Esophagus mucosa (tissue), 1 donor: ENCODE measurements around the gene NFATC4. TPM values are rescaled to one million over a fixed set of nuclear protein-coding genes. Genes with fewer than 3 reads are reported as not detected.

Experiments
- ATAC-seq: fragments of 200-7000 bp; cut with Tn5 transposase; one replicate; pipeline ENCODE4 v1.9.1; 2020
- total RNA-seq: library from RNA; stranded (reverse); gene quantifications from one replicate; pipeline ENCODE4 v1.2.4, GENCODE V29; 2023
- donor health status: DM: yes; HTN: yes; CAD: no.

NFATC4 gene
- total RNA-seq, 1 donor from 2014 or later, result 3.4 TPM

DNA sequence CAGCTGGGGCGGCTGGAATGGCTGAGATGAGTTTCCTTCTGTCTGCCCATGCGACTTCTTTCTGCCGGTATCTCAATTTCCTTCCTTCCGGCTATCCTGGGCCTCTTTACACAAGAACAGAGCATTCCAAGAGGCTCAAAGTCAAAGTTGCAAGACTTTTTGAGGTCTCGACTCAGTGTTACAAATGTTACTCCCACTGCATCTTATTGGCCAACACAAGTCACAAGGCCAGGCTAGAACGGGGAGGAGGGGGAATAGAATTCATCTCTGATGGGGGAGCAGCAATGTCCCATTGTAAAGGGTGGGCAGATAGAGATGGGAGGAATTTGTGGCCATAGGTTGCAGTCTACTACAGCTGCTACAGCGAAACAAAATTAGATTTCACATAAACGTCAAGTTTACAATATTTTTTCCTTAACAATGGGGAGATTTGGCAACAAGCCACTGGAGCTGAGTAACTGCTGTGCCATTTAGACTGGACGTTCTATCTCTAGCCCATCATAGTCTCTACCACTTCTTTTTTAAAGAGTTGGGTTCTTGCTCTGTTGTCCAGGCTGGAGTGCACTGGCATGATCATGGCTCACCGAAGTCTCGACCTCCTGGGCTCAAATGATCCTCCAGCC is 21.4 kb downstream of the NFATC4 start:
- no peak for ATAC-seq

- no peak for ATAC-seq
Observed at GRCh38 chr14:24390701-24391468, 22.9 kb downstream of the NFATC4 start.

- peak; percentile 90 for ATAC-seq
Observed at GRCh38 chr14:24392325-24393091, 24.5 kb downstream of the NFATC4 start.

- no peak for ATAC-seq
Observed at GRCh38 chr14:24394275-24394674, 26.3 kb downstream of the NFATC4 start.

DNA sequence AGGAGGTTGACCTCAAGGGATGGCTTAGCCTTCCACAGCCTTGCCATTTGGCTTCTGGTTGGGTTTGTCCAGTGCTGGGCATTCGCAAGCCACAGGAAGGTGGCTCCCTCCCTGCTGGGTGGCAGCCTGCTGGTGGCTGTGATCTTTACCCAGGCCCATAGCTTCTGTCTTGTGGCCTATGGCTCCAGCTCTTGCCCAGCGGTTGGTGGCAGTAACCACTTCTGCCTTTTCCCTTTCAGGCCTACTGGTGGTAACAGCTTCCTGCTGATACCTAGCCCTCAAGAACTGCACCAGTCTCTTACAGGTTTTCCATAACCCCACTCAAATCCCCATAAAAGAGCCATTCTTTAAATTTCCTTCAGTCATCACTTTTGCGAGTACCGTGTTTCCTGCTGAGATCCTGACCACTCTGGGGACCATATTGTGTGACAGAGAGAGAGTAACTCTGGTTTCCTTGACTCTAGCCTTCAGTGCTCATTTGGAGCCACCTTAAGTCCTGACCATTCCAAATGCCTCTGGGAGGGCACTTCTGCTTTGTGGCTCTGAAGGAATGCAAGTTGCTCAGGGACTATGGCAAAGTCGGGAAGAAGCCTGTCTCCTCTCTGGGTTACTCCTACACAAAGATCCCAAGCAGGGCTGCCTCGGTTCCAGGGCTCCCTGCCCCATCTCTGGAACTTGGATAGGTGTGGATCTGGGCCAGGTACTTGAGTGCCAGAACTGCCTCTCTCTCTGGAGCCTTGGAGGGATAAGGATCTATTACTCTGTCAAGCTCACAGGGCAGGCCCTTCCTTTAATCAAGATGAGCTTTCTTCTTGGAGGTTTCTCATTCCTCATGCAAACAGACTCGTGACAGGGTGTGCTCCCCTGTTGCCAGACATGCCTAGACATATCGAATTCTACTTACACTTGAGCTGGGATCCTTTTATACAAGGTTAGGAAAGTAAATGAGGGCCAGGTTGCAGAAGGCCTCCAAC is 27.9 kb downstream of the NFATC4 start:
- peak; percentile 72 for ATAC-seq

GRCh38 chr14:24397639-24398292 is 29.8 kb downstream of the NFATC4 start:
- no peak for ATAC-seq

DNA sequence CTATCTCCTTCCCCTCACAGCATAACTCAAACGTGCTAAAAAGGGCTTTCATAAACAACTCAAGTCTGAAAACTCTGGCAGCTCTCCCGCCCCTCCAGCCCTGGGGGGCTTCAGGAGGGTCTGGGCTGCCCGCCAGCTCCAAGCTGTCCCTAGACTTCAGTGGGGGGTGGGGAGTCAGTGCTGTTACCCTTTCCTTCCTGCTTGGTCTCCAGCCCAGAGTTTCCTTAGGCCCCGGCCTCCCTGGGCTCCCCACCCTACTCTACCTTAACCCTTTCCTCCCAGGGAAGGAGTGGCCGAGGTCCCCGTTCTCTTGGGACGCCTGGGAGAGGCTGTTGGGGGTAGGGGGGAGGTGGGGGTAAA is 30.3 kb downstream of the NFATC4 start:
- no peak for ATAC-seq

DNA sequence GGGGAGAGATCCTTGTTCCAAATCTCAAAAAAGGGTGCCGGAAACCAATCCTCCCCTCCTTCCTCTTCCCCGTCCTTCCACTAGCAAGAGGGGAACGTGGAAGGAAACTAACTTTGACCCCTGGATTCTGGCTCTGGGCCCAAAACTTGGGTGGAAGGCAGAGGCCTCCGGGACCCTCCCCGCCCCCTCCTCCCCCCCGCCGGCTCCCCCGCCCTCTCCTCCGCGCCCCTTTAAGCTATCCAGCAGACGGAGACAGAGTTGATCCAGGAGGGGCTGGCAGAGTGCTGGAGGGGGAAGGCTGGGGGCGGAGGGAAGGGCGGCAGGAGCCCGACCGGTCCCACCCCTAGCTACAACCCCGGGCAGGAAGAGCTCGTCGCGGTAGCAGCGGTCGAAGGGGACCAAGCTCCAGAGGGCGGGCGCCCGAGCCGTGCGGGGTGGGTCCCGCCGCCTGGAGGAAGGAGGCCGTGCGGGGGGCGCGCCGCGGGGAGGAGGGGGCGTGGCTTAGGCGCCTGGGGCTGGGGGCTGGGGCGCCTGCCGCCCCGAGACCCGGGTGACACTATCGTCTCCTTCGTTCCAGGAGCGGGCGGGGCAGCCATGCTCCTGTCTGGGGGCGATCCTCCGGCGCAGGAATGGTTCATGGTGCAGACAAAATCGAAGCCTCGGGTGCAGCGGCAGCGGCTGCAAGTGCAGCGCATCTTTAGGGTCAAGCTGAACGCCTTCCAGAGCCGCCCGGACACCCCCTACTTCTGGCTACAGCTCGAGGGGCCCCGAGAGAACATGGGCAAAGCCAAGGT is 30.9 kb downstream of the NFATC4 start, which contains the start of gene NYNRIN:
NYNRIN (plus strand) TSS at position 351 of the 794 bp plus-strand sequence; CDS start at position 595, 244 bp downstream.
- ATAC-seq, result peak; percentile 56

DNA sequence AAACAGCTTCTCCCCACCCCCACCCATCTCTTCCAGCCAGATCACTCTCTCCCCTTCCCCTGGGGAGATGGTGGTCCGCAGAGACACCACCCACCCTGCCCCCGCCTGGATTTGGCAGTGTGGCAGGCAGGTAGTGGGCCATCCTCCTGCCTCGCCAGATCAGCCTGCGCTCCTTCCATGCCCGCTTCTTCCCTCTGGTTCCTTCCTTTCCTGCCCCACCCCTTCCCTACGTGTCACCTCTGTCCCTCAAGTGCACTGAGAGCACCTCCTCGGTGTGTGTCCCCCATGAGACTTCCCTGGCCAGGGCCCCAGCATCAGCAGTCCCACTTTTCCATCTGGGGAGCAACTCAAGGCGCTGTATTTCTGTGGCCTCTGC is 31.5 kb downstream of the NFATC4 start:
- ATAC-seq, result no peak

- ATAC-seq, result no peak
Observed at GRCh38 chr14:24399999-24400718, 32.2 kb downstream of the NFATC4 start.

GRCh38 chr14:24401810-24402702 is 34.1 kb downstream of the NFATC4 start:
- ATAC-seq, result no peak

GRCh38 chr14:24403294-24403998 is 35.5 kb downstream of the NFATC4 start:
- ATAC-seq, result no peak

- no peak for ATAC-seq
Observed at GRCh38 chr14:24404814-24405213, 36.8 kb downstream of the NFATC4 start.

- ATAC-seq, result no peak
Observed at GRCh38 chr14:24406416-24406815, 38.4 kb downstream of the NFATC4 start.

DNA sequence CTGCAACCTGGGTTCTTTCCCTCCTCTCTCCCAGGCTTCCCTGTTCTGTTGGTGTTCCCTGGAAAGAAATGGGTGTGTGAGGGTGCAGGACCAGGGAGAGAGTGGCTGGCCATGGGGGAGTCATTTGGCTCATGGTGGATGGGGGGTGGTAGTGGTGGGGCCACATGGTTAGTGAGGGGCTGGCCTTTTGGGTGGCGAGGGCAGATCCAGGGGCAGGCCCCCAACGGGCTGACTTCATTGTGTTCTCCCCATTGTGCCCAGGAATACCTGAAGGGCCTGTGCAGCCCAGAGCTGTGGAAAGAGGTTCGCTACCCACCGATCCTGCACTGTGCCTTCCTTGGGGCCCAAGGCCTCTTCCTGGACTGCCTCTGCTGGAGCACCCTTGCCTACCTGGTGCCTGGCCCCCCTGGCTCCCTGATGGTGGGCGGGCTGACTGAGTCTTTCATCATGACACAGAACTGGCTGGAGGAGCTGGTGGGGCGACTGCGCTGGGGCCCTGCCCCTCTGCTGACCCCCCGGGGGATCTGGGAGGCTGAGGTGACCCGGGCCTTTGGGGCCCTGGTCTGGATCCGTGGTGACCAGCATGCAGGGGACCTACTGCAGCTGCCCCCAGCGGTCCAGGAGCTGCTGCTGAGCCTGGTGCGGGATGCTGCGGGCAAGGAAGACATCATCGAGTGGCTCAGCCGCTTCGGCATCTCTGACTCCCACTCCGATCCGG is 39.8 kb downstream of the NFATC4 start:
- ATAC-seq, result no peak

DNA sequence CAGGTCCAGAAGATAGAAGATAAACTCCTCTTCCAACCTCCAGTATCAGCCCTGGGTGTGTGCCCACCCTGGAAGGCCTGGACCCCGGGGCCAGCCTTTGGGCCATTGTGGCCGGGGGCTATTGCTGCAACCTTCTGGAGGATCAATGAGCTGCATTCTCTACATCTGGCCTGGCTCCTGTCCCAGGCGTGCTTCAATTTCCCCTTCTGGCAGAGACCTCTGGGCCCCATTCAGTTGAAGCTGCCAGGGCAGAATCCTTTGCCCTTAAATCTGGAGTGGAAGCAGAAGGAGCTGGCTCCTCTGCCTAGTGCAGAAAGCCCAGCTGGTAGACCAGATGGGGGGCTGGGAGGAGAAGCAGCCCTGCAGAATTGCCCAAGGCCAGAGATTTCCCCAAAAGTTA is 40.8 kb downstream of the NFATC4 start:
- ATAC-seq, result no peak

- no peak for ATAC-seq
Observed at GRCh38 chr14:24409192-24409591, 41.2 kb downstream of the NFATC4 start.

DNA sequence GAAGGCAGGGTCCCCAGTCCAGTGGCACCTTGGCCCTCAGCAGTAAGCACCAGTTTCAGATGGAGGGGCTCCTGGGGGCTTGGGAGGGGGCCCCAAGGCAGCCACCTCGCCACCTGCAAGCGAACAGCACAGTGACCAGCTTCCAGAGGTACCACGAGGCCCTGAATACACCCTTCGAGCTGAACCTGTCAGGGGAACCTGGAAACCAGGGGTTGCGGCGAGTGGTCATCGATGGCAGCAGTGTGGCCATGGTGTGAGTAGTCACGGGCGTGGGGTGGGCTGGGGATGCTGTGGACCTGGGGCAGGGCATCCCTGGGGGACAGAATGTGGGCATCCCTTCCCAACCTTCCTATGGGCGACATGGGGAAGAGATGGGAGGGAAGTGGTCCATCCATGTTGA is 42.0 kb downstream of the NFATC4 start:
- no peak for ATAC-seq
